Measurements from ENCODE around the gene ZNHIT3.

- TF ChIP-seq SP1 (IDR thresholded peaks at IDR 0.05) (no peak), RAD21 (IDR thresholded peaks at IDR 0.05) (no peak)
Observed at GRCh38 chr17:36496018-36496789, 9.7 kb downstream of the ZNHIT3 start.
